Smooth muscle cell (in vitro differentiated cells): ENCODE measurements around the gene LGALS1. TPM values are rescaled to one million over a fixed set of nuclear protein-coding genes. Genes with fewer than 3 reads are reported as not detected.

Experiments
- DNase-seq: peaks from one replicate; lab custom pipeline; 2025; ENCODE audit not compliant: unreplicated experiment; lab: John Stamatoyannopoulos, UW
- H2AFZ ChIP-seq: fragments of 200-600 bp; sonication (generic); 2 replicates; pipeline ENCODE4 v1.6.0; 2016; ENCODE audit warnings: antibody characterized with exemption, low read depth, mild to moderate bottlenecking
- H3F3A ChIP-seq: fragments of 200-600 bp; sonication (generic); 2 replicates; pipeline ENCODE4 v1.6.0; 2017; ENCODE audit warnings: antibody characterized with exemption, low read depth
- H3K27ac ChIP-seq: fragments of 200-600 bp; sonication (generic); 2 replicates; pipeline ENCODE4 v1.5.1; 2016; ENCODE audit warnings: low read depth, mild to moderate bottlenecking
- H3K27me3 ChIP-seq: fragments of 200-600 bp; sonication (generic); 2 replicates; pipeline ENCODE4 v1.6.1; 2016; ENCODE audit warnings: low read depth, mild to moderate bottlenecking
- H3K36me3 ChIP-seq: fragments of 200-600 bp; sonication (generic); 2 replicates; pipeline ENCODE4 v1.5.1; 2016; ENCODE audit warnings: low read depth
- H3K4me1 ChIP-seq: fragments of 200-600 bp; sonication (generic); 2 replicates; pipeline ENCODE4 v1.5.1; 2016; ENCODE audit warnings: low read depth
- H3K4me2 ChIP-seq: fragments of 200-600 bp; sonication (generic); 2 replicates; pipeline ENCODE4 v1.6.0; 2016; ENCODE audit warnings: mild to moderate bottlenecking
- H3K4me3 ChIP-seq: fragments of 200-600 bp; sonication (generic); 2 replicates; pipeline ENCODE4 v1.5.1; 2016; ENCODE audit warnings: mild to moderate bottlenecking
- H3K79me2 ChIP-seq: fragments of 200-600 bp; sonication (generic); 2 replicates; pipeline ENCODE4 v1.6.0; 2016; ENCODE audit warnings: low read depth, mild to moderate bottlenecking
- H3K9ac ChIP-seq: fragments of 200-600 bp; sonication (generic); 2 replicates; pipeline ENCODE4 v1.6.0; 2016; ENCODE audit warnings: low read depth
- H3K9me3 ChIP-seq: fragments of 200-600 bp; sonication (generic); replicated peaks from 2 replicates; pipeline ENCODE4 v1.5.1; 2016; ENCODE audit warnings: low read depth
- H4K20me1 ChIP-seq: fragments of 200-600 bp; sonication (generic); 2 replicates; pipeline ENCODE4 v1.6.0; 2016; ENCODE audit warnings: low read depth
- WGBS: methylation state at CpG from one replicate; pipeline ENCODE4 v1.1.7; 2016; ENCODE audit warnings: low lambda C conversion rate; 5-methylcytosine and 5-hydroxymethylcytosine counted together
- polyA plus RNA-seq: library from polyadenylated mRNA; unstranded; fragments of >200 nt; fragmentation: Nextera tagmentation; extraction: Ambion mirVana; gene quantifications from 2 replicates; pipeline ENCODE4 v1.2.1, GENCODE V29; 2016
- total RNA-seq: library from RNA; depleted of rRNA; stranded (reverse); fragments of >200 nt; gene quantifications from 2 replicates; pipeline ENCODE4 v1.2.3, GENCODE V29; 2014
- TF ChIP-seq, protein P1 (sequence below): fragments of 200-600 bp; sonication (generic); IDR thresholded peaks from 2 replicates; pipeline ENCODE4 v1.5.1; 2017; ENCODE audit warnings: borderline replicate concordance, mild to moderate bottlenecking, antibody characterized with exemption; ENCODE audit not compliant: insufficient read depth, poor library complexity, severe bottlenecking

The LGALS1 gene
- total and polyA plus RNA-seq, 2 experiments from 2014 or later: 5,079 to 5,332 TPM

DNA sequence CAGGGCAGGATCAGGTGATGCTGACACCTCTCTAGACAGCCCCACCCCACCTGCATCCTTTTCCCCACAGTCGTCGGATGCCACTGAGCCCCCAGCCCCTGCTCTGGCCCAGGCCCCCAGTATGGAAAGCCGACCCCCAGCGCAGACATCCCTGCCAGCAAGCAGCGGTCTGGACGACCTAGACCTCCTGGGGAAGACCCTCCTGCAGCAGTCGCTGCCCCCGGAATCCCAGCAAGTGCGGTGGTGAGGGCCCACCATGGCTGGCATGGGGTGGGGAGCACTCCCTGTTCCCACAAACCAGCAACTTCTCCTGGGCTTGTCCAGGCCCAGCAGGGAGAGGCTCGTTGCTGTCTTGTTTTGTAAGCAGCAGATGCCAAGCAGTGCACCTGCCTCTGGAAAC, 45.5 kb upstream of the LGALS1 start:
- Histone ChIP-seq H3K36me3 (no peaks in the 10 kb centered on the region), H3F3A (peaks cover under 1% of the 10 kb centered on the region), H2AFZ (no peak overlapping the region), H3K4me2 (no peak overlapping the region), H3K9ac (no peak overlapping the region), H3K27me3 (no peaks in the 10 kb centered on the region), H3K4me3 (no peak overlapping the region), H3K9me3 (no peaks in the 10 kb centered on the region), H4K20me1 (peaks cover 6% of the 10 kb centered on the region), H3K4me1 (peaks cover 18% of the 10 kb centered on the region), H3K27ac (no peak overlapping the region), H3K79me2 (no peaks in the 10 kb centered on the region)
- TF ChIP-seq, protein P1, sequence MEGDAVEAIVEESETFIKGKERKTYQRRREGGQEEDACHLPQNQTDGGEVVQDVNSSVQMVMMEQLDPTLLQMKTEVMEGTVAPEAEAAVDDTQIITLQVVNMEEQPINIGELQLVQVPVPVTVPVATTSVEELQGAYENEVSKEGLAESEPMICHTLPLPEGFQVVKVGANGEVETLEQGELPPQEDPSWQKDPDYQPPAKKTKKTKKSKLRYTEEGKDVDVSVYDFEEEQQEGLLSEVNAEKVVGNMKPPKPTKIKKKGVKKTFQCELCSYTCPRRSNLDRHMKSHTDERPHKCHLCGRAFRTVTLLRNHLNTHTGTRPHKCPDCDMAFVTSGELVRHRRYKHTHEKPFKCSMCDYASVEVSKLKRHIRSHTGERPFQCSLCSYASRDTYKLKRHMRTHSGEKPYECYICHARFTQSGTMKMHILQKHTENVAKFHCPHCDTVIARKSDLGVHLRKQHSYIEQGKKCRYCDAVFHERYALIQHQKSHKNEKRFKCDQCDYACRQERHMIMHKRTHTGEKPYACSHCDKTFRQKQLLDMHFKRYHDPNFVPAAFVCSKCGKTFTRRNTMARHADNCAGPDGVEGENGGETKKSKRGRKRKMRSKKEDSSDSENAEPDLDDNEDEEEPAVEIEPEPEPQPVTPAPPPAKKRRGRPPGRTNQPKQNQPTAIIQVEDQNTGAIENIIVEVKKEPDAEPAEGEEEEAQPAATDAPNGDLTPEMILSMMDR: no peak
- DNase-seq: no peak
- WGBS: 96% methylated on average over 10 of the region's 10 CpGs

DNA sequence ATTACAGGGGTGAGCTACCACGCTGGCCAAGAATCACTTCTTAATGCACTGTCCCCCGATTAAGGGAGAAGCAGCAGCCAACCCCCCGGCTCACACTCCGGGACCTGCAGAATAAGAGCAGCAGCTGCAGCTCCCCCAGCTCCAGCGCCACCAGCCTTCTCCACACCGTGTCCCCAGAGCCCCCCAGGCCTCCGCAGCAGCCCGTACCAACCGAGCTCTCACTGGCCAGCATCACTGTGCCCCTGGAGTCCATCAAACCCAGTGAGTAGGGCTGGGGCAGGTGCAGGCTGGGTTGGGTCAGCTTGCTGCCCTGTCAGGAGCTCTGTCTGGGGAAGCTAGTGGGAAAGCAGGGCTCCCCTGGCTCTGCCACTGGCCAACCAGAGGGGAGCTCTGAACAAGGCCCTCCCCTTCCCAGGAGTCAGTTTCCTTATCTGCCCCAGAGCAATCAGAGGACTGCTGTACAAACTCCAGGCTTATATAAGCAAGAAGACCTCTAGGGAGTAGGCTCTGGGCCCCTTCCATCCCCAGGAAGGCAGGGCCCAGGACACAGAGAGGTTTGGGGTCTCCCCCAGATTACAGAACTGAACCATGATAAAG, 44.5 kb upstream of the LGALS1 start:
- Histone ChIP-seq H3K9ac (no peak overlapping the region), H4K20me1 (peaks cover 6% of the 10 kb centered on the region), H2AFZ (no peak overlapping the region), H3K4me2 (no peak overlapping the region), H3K79me2 (no peaks in the 10 kb centered on the region), H3K4me3 (no peak overlapping the region), H3F3A (peaks cover 5% of the 10 kb centered on the region), H3K27me3 (no peaks in the 10 kb centered on the region), H3K4me1 (peaks cover 18% of the 10 kb centered on the region), H3K27ac (no peak overlapping the region), H3K9me3 (no peaks in the 10 kb centered on the region), H3K36me3 (no peaks in the 10 kb centered on the region)
- whole genome bisulfite sequencing: 90% methylated on average over 9 of the region's 9 CpGs
- no peak for DNase-seq
- TF ChIP-seq, protein P1: no peak

DNA sequence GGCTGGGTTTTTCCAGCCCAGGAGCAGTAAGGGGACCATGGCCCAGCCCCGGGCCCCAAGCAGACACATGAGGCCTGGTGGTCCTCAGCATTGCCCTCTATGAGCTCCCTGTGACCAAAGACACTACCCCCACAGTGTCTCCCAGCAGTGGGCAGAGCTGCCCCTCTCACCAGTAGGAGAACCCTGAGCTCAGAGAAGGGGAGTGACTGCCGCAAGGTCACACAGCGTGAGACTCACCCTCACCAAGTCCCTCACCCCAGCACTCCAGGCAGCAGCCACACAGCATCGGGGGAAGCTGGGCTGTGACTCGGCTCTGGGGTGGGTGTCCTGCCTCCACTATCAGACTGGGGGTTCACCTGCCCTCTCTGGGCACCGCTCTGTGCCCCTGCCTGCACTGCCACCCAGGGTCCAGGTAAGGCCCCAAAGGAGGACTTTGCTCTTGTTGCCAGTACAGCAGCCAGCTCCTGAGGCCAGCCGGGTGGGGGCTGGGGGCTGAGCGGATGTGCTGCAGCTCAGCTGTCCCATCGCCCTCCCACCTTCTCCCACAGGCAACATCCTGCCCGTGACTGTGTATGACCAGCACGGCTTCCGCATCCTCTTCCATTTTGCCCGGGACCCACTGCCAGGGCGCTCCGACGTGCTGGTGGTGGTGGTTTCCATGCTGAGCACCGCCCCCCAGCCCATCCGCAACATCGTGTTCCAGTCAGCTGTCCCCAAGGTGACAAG, 43.8 kb upstream of the LGALS1 start:
- no peak overlapping the region for H3K4me2 ChIP-seq
- H3K36me3 ChIP-seq: no peaks in the 10 kb centered on the region
- WGBS: 94% methylated on average over 19 of the region's 19 CpGs
- peaks cover 5% of the 10 kb centered on the region for H3F3A ChIP-seq
- no peak overlapping the region for H3K4me3 ChIP-seq
- H3K9ac ChIP-seq: no peak overlapping the region
- DNase-seq: no peak
- H3K27ac ChIP-seq: no peak overlapping the region
- H4K20me1 ChIP-seq: no peaks in the 10 kb centered on the region
- TF ChIP-seq, protein P1: no peak
- no peaks in the 10 kb centered on the region for H3K9me3 ChIP-seq
- H2AFZ ChIP-seq: no peak overlapping the region
- H3K4me1 ChIP-seq: peaks cover 18% of the 10 kb centered on the region
- no peaks in the 10 kb centered on the region for H3K27me3 ChIP-seq
- H3K79me2 ChIP-seq: no peaks in the 10 kb centered on the region
